Measurements from ENCODE around the gene KCNIP4. TPM values are rescaled to one million over a fixed set of nuclear protein-coding genes. Genes with fewer than 3 reads are reported as not detected.

Gene KCNIP4
- total and polyA plus RNA-seq, 9 of the 15 experiments (the other 6 are each of a cell fraction or from before 2014, with no cell fraction given): 0.25 to 0.41 TPM; not detected in 7

GRCh38 chr4:21474195-21474594 lies 474.4 kb downstream of the KCNIP4 start:
- H3K9me1 ChIP-seq (ENCODE audit: control insufficient read depth, insufficient read depth, low read length): no peaks in the 10 kb centered on the region
- H4K20me1 ChIP-seq (replicated peaks; ENCODE audit: control insufficient read depth, insufficient read depth, low read length): no peaks in the 10 kb centered on the region
- DNase-seq (ENCODE audit: extremely low read depth in 1 of 4, low spot score in 3 of 4) (no peak), ATAC-seq (no peak), FAIRE-seq (no peak)
- H2AFZ ChIP-seq (ENCODE audit: low read depth, low read length): no peak overlapping the region
- in situ Hi-C loops (cut with MboI): no loop called here
- H3K9me3 ChIP-seq (replicated peaks; ENCODE audit: control insufficient read depth, insufficient read depth, low read depth, low read length): no peaks in the 10 kb centered on the region; the same call in 1 of the 2 replicates
- no peaks in the 10 kb centered on the region for H3K36me3 ChIP-seq (ENCODE audit: control insufficient read depth, insufficient read depth, low read length)
- no peak overlapping the region for H3K4me3 ChIP-seq
- peak; percentile 21; the same call in 1 of the 2 replicates for TF ChIP-seq ZNF316 (IDR thresholded peaks at IDR 0.05)
- no peak for TF ChIP-seq RFX7 (CRISPR knock-in tag; IDR thresholded peaks at IDR 0.05)
- no peaks in the 10 kb centered on the region for H3K27me3 ChIP-seq (ENCODE audit: control insufficient read depth in 2 of 2, insufficient read depth in 2 of 2, low read length in 2 of 2)
- no peak overlapping the region for H3K27ac ChIP-seq (ENCODE audit: extremely low read depth, low read depth, low read length)
- 0% methylated on average over 3 of the region's 3 CpGs for WGBS (ENCODE audit: insufficient coverage, low coverage, missing lambda C conversion rate)
- no peak overlapping the region for H3K9ac ChIP-seq (ENCODE audit: insufficient read depth in 1 of 2, low read depth in 2 of 2, low read length in 2 of 2)
- ChIA-PET POLR2A (no interaction called here), CTCF (ENCODE audit: low intra/inter-chr PET ratio) (no interaction called here)
- no peaks in the 10 kb centered on the region for H3K79me2 ChIP-seq (ENCODE audit: control insufficient read depth, insufficient read depth, low read length)
- no peak overlapping the region for H3K4me2 ChIP-seq (ENCODE audit: insufficient read depth, low read length)
- BruUV-seq (replicated peaks): no TSS peak
- intact Hi-C loops (cut with micrococcal nuclease): no loop called here
- H3K4me1 ChIP-seq (replicated peaks in 1 of 2; ENCODE audit: control insufficient read depth in 2 of 2, insufficient read depth in 2 of 2, low read length in 2 of 2): no peaks in the 10 kb centered on the region

GRCh38 chr4:21470535-21470934 lies 478.0 kb downstream of the KCNIP4 start:
- Histone ChIP-seq H3K4me3 (no peak overlapping the region), H3K27ac (ENCODE audit: extremely low read depth, low read depth, low read length) (no peak overlapping the region), H3K9me1 (ENCODE audit: control insufficient read depth, insufficient read depth, low read length) (no peaks in the 10 kb centered on the region), H2AFZ (ENCODE audit: low read depth, low read length) (no peak overlapping the region), H3K4me2 (ENCODE audit: insufficient read depth, low read length) (no peak overlapping the region), H3K9ac (ENCODE audit: insufficient read depth in 1 of 2, low read depth in 2 of 2, low read length in 2 of 2) (no peak overlapping the region), H4K20me1 (replicated peaks; ENCODE audit: control insufficient read depth, insufficient read depth, low read length) (no peaks in the 10 kb centered on the region), H3K27me3 (ENCODE audit: control insufficient read depth in 2 of 2, insufficient read depth in 2 of 2, low read length in 2 of 2) (no peaks in the 10 kb centered on the region), H3K79me2 (ENCODE audit: control insufficient read depth, insufficient read depth, low read length) (no peaks in the 10 kb centered on the region), H3K9me3 (replicated peaks; ENCODE audit: control insufficient read depth, insufficient read depth, low read depth, low read length) (no peaks in the 10 kb centered on the region), H3K4me1 (replicated peaks in 1 of 2; ENCODE audit: control insufficient read depth in 2 of 2, insufficient read depth in 2 of 2, low read length in 2 of 2) (no peaks in the 10 kb centered on the region), H3K36me3 (ENCODE audit: control insufficient read depth, insufficient read depth, low read length) (no peaks in the 10 kb centered on the region)
- POLR2A ChIA-PET: no interaction called here
- BruUV-seq (replicated peaks): no TSS peak
- CTCF ChIA-PET (ENCODE audit: low intra/inter-chr PET ratio): no interaction called here
- TF ChIP-seq ZNF780A (CRISPR knock-in tag; IDR thresholded peaks at IDR 0.05) (no peak), GATA2 (CRISPR knock-in tag; IDR thresholded peaks at IDR 0.05) (no peak), ZNF707 (CRISPR knock-in tag; conservative IDR thresholded peaks at IDR 0.05) (no peak)
- 0% methylated on average over 1 of the region's 1 CpG for WGBS (ENCODE audit: insufficient coverage, low coverage, missing lambda C conversion rate)
- DNase-seq (ENCODE audit: extremely low read depth in 1 of 4, low spot score in 3 of 4) (no peak), FAIRE-seq (no peak), ATAC-seq (no peak)
- intact Hi-C loops (cut with micrococcal nuclease) (no loop called here), in situ Hi-C loops (cut with MboI) (no loop called here)
